CD4-positive, alpha-beta memory T cell (primary cell): ENCODE measurements around the gene KCTD18. TPM values are rescaled to one million over a fixed set of nuclear protein-coding genes. Genes with fewer than 3 reads are reported as not detected.

Source experiments
- CTCF ChIA-PET: fragments of 350-600 bp; sonication (Branson Sonifier 250); formaldehyde crosslinking; loops from one replicate; lab custom pipeline; 2021; ENCODE audit warnings: inconsistent platforms; ENCODE audit not compliant: partially characterized antibody; lab: Charles Lee
- POLR2A ChIA-PET: fragments of 350-600 bp; sonication (Branson Sonifier 250); formaldehyde crosslinking; loops from one replicate; lab custom pipeline; 2021; ENCODE audit not compliant: partially characterized antibody; lab: Charles Lee
- DNase-seq, 5 donors: peaks; one replicate each; pipeline versions ENCODE4 v3.0.0 to v3.0.0-alpha.2; 2020 to 2022; ENCODE audit warnings: mixed read lengths in 1 of 5
- H3K27ac ChIP-seq: one replicate; pipeline ENCODE4 v1.7.0; 2013; ENCODE audit warnings: low read depth, low read length
- H3K27me3 ChIP-seq: 2 replicates; pipeline ENCODE4 v1.7.0; 2013; ENCODE audit warnings: mild to moderate bottlenecking, low read length, moderate library complexity; ENCODE audit not compliant: insufficient read depth
- H3K36me3 ChIP-seq: 2 replicates; pipeline ENCODE4 v1.7.0; 2013; ENCODE audit warnings: mild to moderate bottlenecking, low read length, moderate library complexity; ENCODE audit not compliant: insufficient read depth
- H3K4me1 ChIP-seq: 2 replicates; pipeline ENCODE4 v1.7.0; 2013; ENCODE audit warnings: mild to moderate bottlenecking, low read length, moderate library complexity; ENCODE audit not compliant: insufficient read depth
- H3K4me3 ChIP-seq, 2 donors: one replicate each; pipeline ENCODE4 v1.7.0; 2013; ENCODE audit warnings: low read length in 2 of 2, mild to moderate bottlenecking in 1 of 2
- H3K9me3 ChIP-seq, 2 donors: one replicate each; pipeline ENCODE4 v1.7.0; 2013; ENCODE audit warnings: low read length in 2 of 2, control low read depth in 1 of 2; ENCODE audit not compliant: control insufficient read depth in 1 of 2
- H3K27ac Mint-ChIP-seq, 7 donors: one replicate each; pipeline ENCODE4 v1.8.0; 2020 to 2021; ENCODE audit warnings: mixed read lengths in 7 of 7, mild to moderate bottlenecking in 6 of 7, inconsistent platforms in 3 of 7, moderate library complexity in 3 of 7
- H3K27me3 Mint-ChIP-seq, 2 donors: one replicate each; pipeline ENCODE4 v1.8.0; 2020 to 2021; ENCODE audit warnings: mixed read lengths in 2 of 2
- H3K36me3 Mint-ChIP-seq, 2 donors: one replicate each; pipeline ENCODE4 v1.8.0; 2020 to 2021; ENCODE audit warnings: mixed read lengths in 2 of 2, inconsistent platforms in 1 of 2, mild to moderate bottlenecking in 1 of 2
- H3K4me1 Mint-ChIP-seq, 4 donors: one replicate each; pipeline ENCODE4 v1.8.0; 2020 to 2021; ENCODE audit warnings: mixed read lengths in 4 of 4, mild to moderate bottlenecking in 1 of 4
- H3K4me3 Mint-ChIP-seq, 8 donors: one replicate each; pipeline ENCODE4 v1.8.0; 2020 to 2021; ENCODE audit warnings: mixed read lengths in 8 of 8, mild to moderate bottlenecking in 7 of 8, moderate library complexity in 6 of 8, inconsistent platforms in 3 of 8
- H3K9me3 Mint-ChIP-seq, 8 donors: one replicate each; pipeline ENCODE4 v1.8.0; 2020 to 2021; ENCODE audit warnings: mixed read lengths in 8 of 8, mild to moderate bottlenecking in 5 of 8, inconsistent platforms in 3 of 8, moderate library complexity in 1 of 8
- intact Hi-C: fragments of 100-400 bp; cut with micrococcal nuclease; formaldehyde crosslinking; loops from one replicate; pipeline ENCODE4 v1.15.1; 2023
- polyA plus RNA-seq, 2 donors: library from polyadenylated mRNA; unstranded; fragments of 300-500 nt; fragmentation: Illumina TruSeq; gene quantifications; one replicate each; pipeline ENCODE4 v1.2.3, GENCODE V29; 2021
- total RNA-seq, 2 experiments: library from RNA; stranded (reverse); gene quantifications; one replicate each; pipeline ENCODE4 v1.2.3, GENCODE V29; 2021

KCTD18 gene
- total and polyA plus RNA-seq, 4 experiments from 2014 or later: 14.0 to 21.1 (median 17.4) TPM

DNA sequence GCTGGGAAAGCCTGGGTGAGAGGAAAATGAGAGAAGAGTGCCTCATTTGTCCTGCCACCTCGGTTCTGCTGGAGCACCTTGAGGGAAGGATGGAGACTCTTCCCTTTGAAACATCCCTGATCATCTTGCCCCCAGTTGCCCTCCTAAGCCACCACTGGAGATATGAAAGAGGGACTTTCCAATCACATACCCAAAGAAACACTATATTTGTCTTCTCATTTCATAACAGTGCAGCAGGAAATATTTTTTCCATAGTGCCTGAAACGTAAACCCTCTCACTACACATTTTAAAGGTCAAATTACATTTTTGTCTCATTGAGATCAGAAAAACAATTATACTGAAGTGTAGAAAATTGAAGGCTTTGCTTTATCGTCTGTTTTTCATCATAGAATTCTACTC is 63.3 kb downstream of the KCTD18 start:
- Mint-ChIP-seq H3K27me3 (no peaks in the 10 kb centered on the region), H3K27ac (no peak overlapping the region), H3K36me3 (peaks cover 0 to 6% of the 10 kb centered on the region in 2 donors), H3K9me3 (no peaks in the 10 kb centered on the region), H3K4me3 (no peak overlapping the region), H3K4me1 (peaks cover 0 to 9% (median 4%) of the 10 kb centered on the region in 4 donors)
- Histone ChIP-seq H3K27me3 (no peaks in the 10 kb centered on the region), H3K9me3 (no peaks in the 10 kb centered on the region), H3K27ac (no peak overlapping the region), H3K4me3 (no peak overlapping the region), H3K4me1 (no peaks in the 10 kb centered on the region), H3K36me3 (no peaks in the 10 kb centered on the region)
- ChIA-PET CTCF (interaction anchor here (1.4 kb wide), 1 partner anchor 21 kb away, joined by 3 read pairs; no protein-coding TSS in a partner anchor), POLR2A (no interaction called here)
- DNase-seq: no peak
- intact Hi-C loops: no loop called here

DNA sequence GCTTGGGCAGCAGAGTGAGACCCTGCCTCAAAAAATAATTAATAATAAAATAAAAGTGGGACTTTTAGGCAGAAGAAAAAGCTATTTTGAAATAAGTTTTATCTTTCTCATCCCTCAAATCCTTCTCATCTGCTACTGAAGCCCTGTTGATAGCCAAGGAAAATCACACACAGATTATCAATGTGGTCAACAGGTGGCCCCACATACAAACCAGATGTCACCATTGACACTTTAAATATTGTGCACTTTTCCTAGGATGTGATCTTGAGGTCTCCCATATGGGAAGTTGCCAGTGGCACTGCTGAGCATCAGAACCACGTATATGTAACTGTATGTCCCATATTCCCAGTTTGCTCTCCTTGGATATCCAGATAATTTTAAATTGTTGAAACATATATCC is 64.6 kb downstream of the KCTD18 start:
- ChIA-PET POLR2A (no interaction called here), CTCF (interaction anchor here (1.0 to 2.7 kb wide), 5 partner anchors 23 to 465 kb away, joined by 3 to 19 read pairs (median 6); no protein-coding TSS in a partner anchor)
- no peak overlapping the region for H3K4me3 ChIP-seq
- H3K27me3 Mint-ChIP-seq: no peaks in the 10 kb centered on the region
- H3K27me3 ChIP-seq: no peaks in the 10 kb centered on the region
- no peak overlapping the region for H3K27ac Mint-ChIP-seq
- no peak for DNase-seq
- intact Hi-C loops: no loop called here
- H3K4me3 Mint-ChIP-seq: no peak overlapping the region
- no peaks in the 10 kb centered on the region for H3K9me3 ChIP-seq
- no peak overlapping the region for H3K27ac ChIP-seq
- H3K4me1 Mint-ChIP-seq: peaks cover 0 to 9% (median 4%) of the 10 kb centered on the region in 4 donors
- H3K9me3 Mint-ChIP-seq: no peaks in the 10 kb centered on the region
- no peaks in the 10 kb centered on the region for H3K4me1 ChIP-seq
- H3K36me3 ChIP-seq: no peaks in the 10 kb centered on the region
- H3K36me3 Mint-ChIP-seq: peaks cover 0 to 7% of the 10 kb centered on the region in 2 donors

- Mint-ChIP-seq H3K27ac (no peak overlapping the region), H3K4me3 (no peak overlapping the region), H3K27me3 (no peaks in the 10 kb centered on the region), H3K36me3 (peaks cover 0 to 7% of the 10 kb centered on the region in 2 donors), H3K9me3 (no peaks in the 10 kb centered on the region), H3K4me1 (peaks cover 0 to 9% (median 4%) of the 10 kb centered on the region in 4 donors)
- Histone ChIP-seq H3K27ac (no peak overlapping the region), H3K27me3 (no peaks in the 10 kb centered on the region), H3K4me1 (no peaks in the 10 kb centered on the region), H3K9me3 (no peaks in the 10 kb centered on the region), H3K36me3 (no peaks in the 10 kb centered on the region), H3K4me3 (no peak overlapping the region)
- no peak for DNase-seq
- POLR2A ChIA-PET: no interaction called here
- intact Hi-C loops: no loop called here
- CTCF ChIA-PET: interaction anchor here (0.8 to 2.7 kb wide), 6 partner anchors 23 to 39 kb away, joined by 3 to 19 read pairs (median 6); no protein-coding TSS in a partner anchor
Observed at GRCh38 chr2:200444530-200444929, 65.3 kb downstream of the KCTD18 start.

- no peak overlapping the region for H3K27ac ChIP-seq
- H3K4me1 Mint-ChIP-seq: peaks cover 0 to 9% (median 4%) of the 10 kb centered on the region in 4 donors
- no peaks in the 10 kb centered on the region for H3K9me3 ChIP-seq
- no peak overlapping the region for H3K4me3 Mint-ChIP-seq
- ChIA-PET POLR2A (no interaction called here), CTCF (interaction anchor here (0.8 to 2.7 kb wide), 4 partner anchors 23 to 37 kb away, joined by 3 to 19 read pairs (median 6); no protein-coding TSS in a partner anchor)
- H3K9me3 Mint-ChIP-seq: no peaks in the 10 kb centered on the region
- H3K27me3 ChIP-seq: no peaks in the 10 kb centered on the region
- DNase-seq: no peak
- H3K36me3 ChIP-seq: no peaks in the 10 kb centered on the region
- no peaks in the 10 kb centered on the region for H3K4me1 ChIP-seq
- H3K27me3 Mint-ChIP-seq: no peaks in the 10 kb centered on the region
- intact Hi-C loops: no loop called here
- no peak overlapping the region for H3K27ac Mint-ChIP-seq
- no peak overlapping the region for H3K4me3 ChIP-seq
- peaks cover 0 to 7% of the 10 kb centered on the region in 2 donors for H3K36me3 Mint-ChIP-seq
Observed at GRCh38 chr2:200443916-200444315, 66.0 kb downstream of the KCTD18 start.

- H3K4me1 ChIP-seq: no peaks in the 10 kb centered on the region
- intact Hi-C loops: no loop called here
- Mint-ChIP-seq H3K27ac (no peak overlapping the region), H3K4me1 (peaks cover 0 to 9% (median 3%) of the 10 kb centered on the region in 4 donors), H3K36me3 (peaks cover 0 to 10% of the 10 kb centered on the region in 2 donors), H3K4me3 (no peak overlapping the region), H3K9me3 (no peaks in the 10 kb centered on the region), H3K27me3 (no peaks in the 10 kb centered on the region)
- no peak overlapping the region for H3K27ac ChIP-seq
- H3K9me3 ChIP-seq: no peaks in the 10 kb centered on the region
- DNase-seq: no peak
- CTCF ChIA-PET: interaction anchor here (0.8 to 2.7 kb wide), 4 partner anchors 24 to 37 kb away, joined by 3 to 19 read pairs (median 6); no protein-coding TSS in a partner anchor
- no peak overlapping the region for H3K4me3 ChIP-seq
- H3K27me3 ChIP-seq: no peaks in the 10 kb centered on the region
- POLR2A ChIA-PET: no interaction called here
- no peaks in the 10 kb centered on the region for H3K36me3 ChIP-seq
Observed at GRCh38 chr2:200443376-200443775, 66.5 kb downstream of the KCTD18 start.

DNA sequence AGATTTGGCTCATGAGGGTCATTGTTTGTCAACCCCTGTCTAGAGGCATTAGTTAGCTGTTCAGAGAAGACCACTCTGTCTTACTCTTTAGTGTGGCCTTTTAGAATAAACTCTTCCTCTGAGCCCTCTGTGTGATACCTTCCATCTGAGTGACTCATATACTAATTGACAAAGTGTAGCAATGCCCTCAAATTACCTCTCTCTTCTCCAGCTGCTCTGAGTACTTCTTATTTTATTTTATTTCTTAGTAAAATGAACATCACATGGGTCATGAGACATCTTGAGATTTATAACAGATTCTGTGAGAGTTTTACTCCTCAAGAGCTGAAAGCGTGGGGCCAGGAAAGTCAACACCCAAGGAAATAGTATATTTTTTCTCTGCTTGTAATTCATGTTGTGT is 67.4 kb downstream of the KCTD18 start:
- no peaks in the 10 kb centered on the region for H3K27me3 Mint-ChIP-seq
- no peaks in the 10 kb centered on the region for H3K9me3 Mint-ChIP-seq
- POLR2A ChIA-PET: no interaction called here
- Histone ChIP-seq H3K27ac (no peak overlapping the region), H3K4me1 (no peaks in the 10 kb centered on the region), H3K9me3 (no peaks in the 10 kb centered on the region), H3K36me3 (no peaks in the 10 kb centered on the region), H3K4me3 (no peak overlapping the region), H3K27me3 (no peaks in the 10 kb centered on the region)
- H3K27ac Mint-ChIP-seq: no peak overlapping the region
- DNase-seq: no peak
- peaks cover 0 to 10% of the 10 kb centered on the region in 2 donors for H3K36me3 Mint-ChIP-seq
- no peak overlapping the region for H3K4me3 Mint-ChIP-seq
- CTCF ChIA-PET: interaction anchor here (1.4 to 2.2 kb wide), 2 partner anchors 34 to 38 kb away, joined by 3 to 9 read pairs; no protein-coding TSS in a partner anchor
- H3K4me1 Mint-ChIP-seq: peaks cover 0 to 9% (median 3%) of the 10 kb centered on the region in 4 donors
- intact Hi-C loops: no loop called here

DNA sequence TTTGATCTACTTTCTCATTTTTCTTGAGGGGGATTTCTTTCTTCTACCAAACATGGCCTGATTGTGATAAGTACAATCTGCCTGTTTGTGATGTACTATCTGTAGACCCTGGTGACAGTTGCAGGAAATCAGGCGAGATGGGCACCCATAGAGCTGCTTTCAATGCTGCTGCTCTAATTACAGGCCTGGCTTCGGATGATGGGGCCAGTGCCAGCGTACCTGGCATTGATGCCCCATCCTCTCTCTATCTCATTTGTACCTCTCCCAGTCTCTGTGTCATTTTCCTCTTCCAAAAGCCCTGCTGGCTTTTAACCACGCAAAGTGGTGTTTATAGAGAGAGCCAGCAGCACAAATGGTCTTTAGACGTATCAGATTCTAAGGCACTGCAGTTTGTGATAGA is 69.9 kb downstream of the KCTD18 start:
- Mint-ChIP-seq H3K4me3 (no peak overlapping the region), H3K4me1 (peaks cover 0 to 6% (median 2%) of the 10 kb centered on the region in 4 donors), H3K27me3 (no peaks in the 10 kb centered on the region), H3K36me3 (peaks cover 0 to 18% of the 10 kb centered on the region in 2 donors), H3K9me3 (no peaks in the 10 kb centered on the region), H3K27ac (no peak overlapping the region)
- no peaks in the 10 kb centered on the region for H3K36me3 ChIP-seq
- POLR2A ChIA-PET: no interaction called here
- no peak for DNase-seq
- no peaks in the 10 kb centered on the region for H3K27me3 ChIP-seq
- CTCF ChIA-PET: no interaction called here
- intact Hi-C loops: no loop called here
- H3K4me1 ChIP-seq: no peaks in the 10 kb centered on the region
- no peak overlapping the region for H3K4me3 ChIP-seq
- H3K9me3 ChIP-seq: no peaks in the 10 kb centered on the region
- H3K27ac ChIP-seq: no peak overlapping the region
